Measurements from ENCODE around the gene SMIM3.
"Not testable (repeated sequence)": the region's sequence is repeated elsewhere in the genome, so short reads cannot be mapped to it uniquely, and the experiment has no call there.

GRCh38 chr5:150831821-150832220 is 53.3 kb downstream of the SMIM3 start:
- not testable (repeated sequence) for TF ChIP-seq ZNF112 (tag by site-specific recombination; IDR thresholded peaks at IDR 0.05); ZNF433 (tag by site-specific recombination; IDR thresholded peaks at IDR 0.05; ENCODE audit: low read depth)
- TF ChIP-seq, protein P1, sequence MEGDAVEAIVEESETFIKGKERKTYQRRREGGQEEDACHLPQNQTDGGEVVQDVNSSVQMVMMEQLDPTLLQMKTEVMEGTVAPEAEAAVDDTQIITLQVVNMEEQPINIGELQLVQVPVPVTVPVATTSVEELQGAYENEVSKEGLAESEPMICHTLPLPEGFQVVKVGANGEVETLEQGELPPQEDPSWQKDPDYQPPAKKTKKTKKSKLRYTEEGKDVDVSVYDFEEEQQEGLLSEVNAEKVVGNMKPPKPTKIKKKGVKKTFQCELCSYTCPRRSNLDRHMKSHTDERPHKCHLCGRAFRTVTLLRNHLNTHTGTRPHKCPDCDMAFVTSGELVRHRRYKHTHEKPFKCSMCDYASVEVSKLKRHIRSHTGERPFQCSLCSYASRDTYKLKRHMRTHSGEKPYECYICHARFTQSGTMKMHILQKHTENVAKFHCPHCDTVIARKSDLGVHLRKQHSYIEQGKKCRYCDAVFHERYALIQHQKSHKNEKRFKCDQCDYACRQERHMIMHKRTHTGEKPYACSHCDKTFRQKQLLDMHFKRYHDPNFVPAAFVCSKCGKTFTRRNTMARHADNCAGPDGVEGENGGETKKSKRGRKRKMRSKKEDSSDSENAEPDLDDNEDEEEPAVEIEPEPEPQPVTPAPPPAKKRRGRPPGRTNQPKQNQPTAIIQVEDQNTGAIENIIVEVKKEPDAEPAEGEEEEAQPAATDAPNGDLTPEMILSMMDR (tag by site-specific recombination; IDR thresholded peaks at IDR 0.05), result not testable (repeated sequence)
